Heart left ventricle (tissue), 13 donors: ENCODE data around the gene CHCHD6.

Experiments used
- CTCF ChIP-seq, 12 donors: fragments of 200-600 bp; sonication (generic) in 4 of 12; IDR thresholded peaks; one replicate each; pipeline versions ENCODE4 v1.5.0 to v1.8.0; 2018 to 2022; ENCODE audit warnings: antibody characterized with exemption in 12 of 12, mild to moderate bottlenecking in 5 of 12
- POLR2A ChIP-seq, 2 donors: fragments of 450-650 bp; IDR thresholded peaks; one replicate each; pipeline ENCODE4 v1.6.1; 2017; ENCODE audit warnings: antibody characterized with exemption in 2 of 2, mild to moderate bottlenecking in 2 of 2, moderate library complexity in 2 of 2
- donor health status: ischemic (EF 13 %, LVEDD 7.1; RV severe dilation, severe dysfunction).
- donor health status: DM: no; HTN: yes; CAD: no.
- donor health status: DM: no; HTN: no; CAD: no.
- donor health status: ischemic (EF 25% LVEDD 6.9; RV normal size, moderate dysfunction).
- donor health status: ischemic (EF 25% LVEDD 5.7; RV mildly dilated, moderate dysfunction).
- donor health status: ischemic (EF 35%, LVEDD 5.7; RV mildly dilated, moderate dysfunction).
- donor health status: nonischemic (EF 11% LVEDD 7.7; RV severe dilation, severe dysfunction).
- donor health status: DM: yes; HTN: yes; CAD: no.
- donor health status: PGD.
- donor health status: ischemic (EF 29% LVEDD 5.4; RV normal size, mild dysfunction).
- donor health status: nonischemic (EF 23%, LVEDD 6.1; RV moderate dilation, normal function).

DNA sequence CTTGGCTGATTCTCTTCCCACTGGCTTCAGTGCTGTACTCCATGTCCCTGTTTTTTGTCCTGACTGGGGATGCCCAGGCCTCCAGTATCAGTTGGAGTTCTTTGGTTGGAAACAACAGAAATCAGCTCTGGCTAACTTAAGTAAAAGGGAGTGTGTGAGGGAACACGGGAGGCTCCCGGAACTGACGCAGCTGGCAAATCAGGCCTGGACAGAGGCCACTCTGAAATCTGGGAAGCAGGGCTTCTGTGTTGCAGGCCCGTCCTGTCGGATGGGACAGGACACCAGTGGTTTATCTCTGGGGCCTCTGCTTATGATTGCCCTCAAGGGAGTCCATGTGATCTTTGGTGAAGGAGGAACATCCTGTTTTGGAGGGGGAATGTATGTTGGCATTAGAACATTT lies 124.3 kb downstream of the CHCHD6 start:
- no peak for TF ChIP-seq CTCF (IDR thresholded peaks at IDR 0.05)
- no peak for TF ChIP-seq POLR2A (IDR thresholded peaks at IDR 0.05)
